Vagina (tissue), 2 donors: ENCODE results near the gene OXT. TPM values are rescaled to one million over a fixed set of nuclear protein-coding genes. Genes with fewer than 3 reads are reported as not detected.

Source experiments
- DNase-seq, 2 donors: peaks; one replicate each; pipeline ENCODE4 v3.0.0-alpha.2; 2017; ENCODE audit errors: extremely low spot score in 2 of 2
- H3K27ac ChIP-seq: fragments of 200-600 bp; sonication (generic); one replicate; pipeline ENCODE4 v1.5.1; 2019
- H3K27me3 ChIP-seq: fragments of 200-600 bp; sonication (generic); one replicate; pipeline ENCODE4 v1.5.1; 2019
- H3K36me3 ChIP-seq, 2 donors: fragments of 200-600 bp; sonication (generic); one replicate each; pipeline ENCODE4 v1.5.1; 2017 to 2019
- H3K4me1 ChIP-seq: fragments of 200-600 bp; sonication (generic); one replicate; pipeline ENCODE4 v1.5.1; 2019
- H3K4me3 ChIP-seq, 2 donors: fragments of 200-600 bp; sonication (generic); 1 replicate in 1 of 2; 2 replicates in 1 of 2; pipeline ENCODE4 v1.5.1; 2016 to 2019
- H3K9me3 ChIP-seq: fragments of 200-600 bp; sonication (generic); one replicate; pipeline ENCODE4 v1.5.1; 2019
- CTCF ChIP-seq, 3 experiments: fragments of 450-650 bp in 2 of 3; fragments of 200-600 bp in 1 of 3; sonication (generic) in 1 of 3; IDR thresholded peaks; one replicate each; pipeline ENCODE4 v1.5.1; 2017 to 2019; ENCODE audit warnings: antibody characterized with exemption in 3 of 3, mild to moderate bottlenecking in 2 of 3, moderate library complexity in 2 of 3
- POLR2A ChIP-seq, 2 donors: fragments of 450-650 bp; IDR thresholded peaks; one replicate each; pipeline ENCODE4 v1.6.1; 2017; ENCODE audit warnings: antibody characterized with exemption in 2 of 2, mild to moderate bottlenecking in 2 of 2, moderate library complexity in 2 of 2
- POLR2AphosphoS5 ChIP-seq, 2 donors: sonication (generic); formaldehyde crosslinking; IDR thresholded peaks; one replicate each; pipeline ENCODE4 v1.9.0; 2017; ENCODE audit warnings: antibody characterized with exemption in 2 of 2, mild to moderate bottlenecking in 2 of 2, low read depth in 1 of 2; ENCODE audit not compliant: insufficient read depth in 1 of 2
- intact Hi-C: fragments of 100-400 bp; cut with DNase I; formaldehyde crosslinking; loops from one replicate; pipeline ENCODE4 v1.15.1; 2023
- total RNA-seq: library from RNA; depleted of rRNA; stranded (reverse); fragments of >200 nt; gene quantifications from one replicate; pipeline ENCODE4 v1.2.3, GENCODE V29; 2016

OXT gene
- total RNA-seq, 1 donor from 2014 or later = not detected

- Histone ChIP-seq H3K27me3 (no peaks in the 10 kb centered on the region), H3K9me3 (no peaks in the 10 kb centered on the region), H3K27ac (no peak overlapping the region), H3K4me1 (no peaks in the 10 kb centered on the region), H3K4me3 (no peak overlapping the region), H3K36me3 (no peaks in the 10 kb centered on the region)
- TF ChIP-seq POLR2A (IDR thresholded peaks at IDR 0.05) (no peak), CTCF (IDR thresholded peaks at IDR 0.05) (no peak), POLR2AphosphoS5 (IDR thresholded peaks at IDR 0.05; ENCODE audit: insufficient read depth in 1 of 2, low read depth in 1 of 2) (no peak)
- intact Hi-C loops = no loop called here
- no peak for DNase-seq
Measured at GRCh38 chr20:3102575-3103368, 31.4 kb downstream of the OXT start.

DNA sequence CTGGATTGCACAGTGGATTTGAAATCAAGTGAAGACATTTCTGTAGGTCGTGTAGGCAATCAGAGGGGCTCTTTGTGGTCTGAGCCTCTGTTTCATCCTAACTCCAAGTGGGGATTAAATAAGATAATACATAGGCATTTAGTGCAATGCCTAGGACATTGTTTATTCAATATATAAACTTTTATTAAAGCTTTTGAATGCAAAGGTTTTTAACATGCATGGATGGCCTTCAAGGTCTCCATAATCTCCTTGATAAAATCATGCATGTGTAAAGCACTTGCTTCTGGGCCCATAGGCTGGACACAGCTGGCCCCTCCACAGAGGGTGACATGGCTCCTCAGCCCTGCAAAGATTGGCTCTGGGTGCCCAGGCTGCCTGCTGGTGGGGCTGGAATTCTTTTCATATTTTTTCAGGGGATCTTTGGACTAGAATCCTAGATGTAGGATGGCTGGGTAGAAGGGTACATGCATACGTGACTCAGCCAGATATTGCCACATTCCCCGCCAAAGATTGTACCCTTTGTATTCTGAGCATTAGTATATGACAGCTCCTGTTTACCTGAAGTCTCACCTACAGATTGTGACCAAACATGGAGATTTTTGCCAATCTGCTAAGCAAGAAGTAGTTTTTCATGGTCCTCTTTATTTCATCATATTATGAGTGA lies 32.1 kb downstream of the OXT start:
- Histone ChIP-seq H3K36me3 (no peaks in the 10 kb centered on the region), H3K27me3 (no peaks in the 10 kb centered on the region), H3K4me3 (no peak overlapping the region), H3K27ac (no peak overlapping the region), H3K9me3 (no peaks in the 10 kb centered on the region), H3K4me1 (no peaks in the 10 kb centered on the region)
- intact Hi-C loops = no loop called here
- TF ChIP-seq POLR2AphosphoS5 (IDR thresholded peaks at IDR 0.05; ENCODE audit: insufficient read depth in 1 of 2, low read depth in 1 of 2) = no peak
- TF ChIP-seq POLR2A (IDR thresholded peaks at IDR 0.05) = no peak
- TF ChIP-seq CTCF (IDR thresholded peaks at IDR 0.05) = no peak
- DNase-seq = no peak

DNA sequence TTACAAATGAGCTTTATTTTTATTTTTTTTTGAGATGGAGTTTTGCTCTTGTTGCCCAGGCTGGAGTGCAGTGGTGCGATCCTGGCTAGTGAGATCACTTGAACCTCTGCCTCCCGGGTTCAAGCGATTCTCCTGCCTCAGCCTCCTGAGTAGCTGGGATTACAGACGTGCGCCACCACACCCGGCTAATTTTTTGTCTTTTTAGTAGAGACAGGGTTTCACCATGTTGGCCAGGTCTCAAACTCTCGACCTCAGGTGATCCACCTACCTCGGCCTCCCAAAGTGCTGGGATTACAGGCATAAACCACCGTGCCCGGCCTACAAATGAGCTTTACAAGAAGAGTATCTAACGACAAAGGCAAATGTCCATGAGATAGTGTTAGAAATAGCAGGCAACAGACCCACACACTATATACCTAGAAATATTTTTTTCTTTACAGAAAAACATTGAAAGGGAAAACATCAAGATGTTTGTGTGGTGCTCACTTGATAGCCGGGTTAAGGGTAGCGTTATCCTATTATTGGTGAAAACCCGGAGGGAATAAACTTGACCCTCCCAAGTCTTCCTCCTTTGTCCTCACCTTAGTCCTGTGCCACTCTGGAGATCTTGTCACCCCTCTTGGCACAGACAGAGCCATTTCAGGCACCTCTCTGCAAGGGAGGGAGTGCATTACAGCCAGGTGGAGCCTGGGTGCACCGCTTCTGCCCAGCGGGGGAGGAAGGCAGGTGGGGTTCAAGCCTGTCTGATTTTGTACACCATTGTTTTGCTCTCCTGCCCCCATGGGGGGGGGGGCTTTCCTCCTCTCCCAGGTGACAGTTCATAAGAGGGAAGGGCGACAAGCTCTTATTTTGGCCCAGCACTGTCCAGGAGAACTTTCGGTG lies 34.1 kb downstream of the OXT start:
- Histone ChIP-seq H3K27ac (no peak overlapping the region), H3K27me3 (no peaks in the 10 kb centered on the region), H3K9me3 (no peaks in the 10 kb centered on the region), H3K36me3 (peaks cover 0 to 14% of the 10 kb centered on the region in 2 donors), H3K4me1 (no peaks in the 10 kb centered on the region), H3K4me3 (no peak overlapping the region)
- DNase-seq = no peak
- intact Hi-C loops = no loop called here
- no peak for TF ChIP-seq POLR2A (IDR thresholded peaks at IDR 0.05)
- TF ChIP-seq POLR2AphosphoS5 (IDR thresholded peaks at IDR 0.05; ENCODE audit: insufficient read depth in 1 of 2, low read depth in 1 of 2) = no peak
- TF ChIP-seq CTCF (IDR thresholded peaks at IDR 0.05) = no peak

GRCh38 chr20:3106185-3106584 lies 34.8 kb downstream of the OXT start:
- Histone ChIP-seq H3K27me3 (no peaks in the 10 kb centered on the region), H3K4me3 (no peak overlapping the region), H3K4me1 (no peaks in the 10 kb centered on the region), H3K36me3 (peaks cover 0 to 14% of the 10 kb centered on the region in 2 donors), H3K9me3 (no peaks in the 10 kb centered on the region), H3K27ac (no peak overlapping the region)
- DNase-seq = no peak
- intact Hi-C loops = no loop called here
- TF ChIP-seq POLR2AphosphoS5 (IDR thresholded peaks at IDR 0.05; ENCODE audit: insufficient read depth in 1 of 2, low read depth in 1 of 2) = no peak
- no peak for TF ChIP-seq CTCF (IDR thresholded peaks at IDR 0.05)
- TF ChIP-seq POLR2A (IDR thresholded peaks at IDR 0.05) = no peak
